Sigmoid colon (tissue), 7 donors: ENCODE results near the gene ARHGEF10L. TPM values are rescaled to one million over a fixed set of nuclear protein-coding genes. Genes with fewer than 3 reads are reported as not detected.
A peak's percentile ranks its signal among the peaks of the same experiment; 100 is the strongest.

Experiments used
- DNase-seq: peaks from one replicate; pipeline ENCODE4 v3.0.0-alpha.2; 2019
- H3K27ac ChIP-seq, 4 donors: fragments of 200-600 bp; sonication (generic); one replicate each; pipeline ENCODE4 v1.5.1; 2016 to 2019; ENCODE audit warnings: mild to moderate bottlenecking in 1 of 4
- H3K27me3 ChIP-seq, 3 donors: fragments of 200-600 bp; sonication (generic); one replicate each; pipeline ENCODE4 v1.5.1; 2019; ENCODE audit warnings: mild to moderate bottlenecking in 1 of 3
- H3K36me3 ChIP-seq, 4 donors: fragments of 200-600 bp; sonication (generic); one replicate each; pipeline ENCODE4 v1.5.1; 2016 to 2019
- H3K4me1 ChIP-seq, 4 donors: fragments of 200-600 bp; sonication (generic); one replicate each; pipeline ENCODE4 v1.5.1; 2017 to 2019
- H3K4me3 ChIP-seq, 4 donors: fragments of 200-600 bp; sonication (generic); one replicate each; pipeline ENCODE4 v1.5.1; 2017 to 2019; ENCODE audit warnings: mild to moderate bottlenecking in 2 of 4, moderate library complexity in 1 of 4
- H3K9me3 ChIP-seq, 4 donors: fragments of 200-600 bp in 3 of 4; sonication (generic) in 3 of 4; one replicate each; pipeline versions ENCODE4 v1.5.1 to v1.6.1; 2013 to 2019
- CTCF ChIP-seq, 4 experiments: fragments of 450-650 bp in 3 of 4; fragments of 200-600 bp in 1 of 4; IDR thresholded peaks; one replicate each; pipeline ENCODE4 v1.5.1; 2016 to 2019; ENCODE audit warnings: antibody characterized with exemption in 4 of 4, mild to moderate bottlenecking in 3 of 4, moderate library complexity in 2 of 4
- EP300 ChIP-seq, 4 donors: sonication (generic); formaldehyde crosslinking; IDR thresholded peaks; one replicate each; pipeline ENCODE4 v1.6.1; 2017; ENCODE audit warnings: antibody characterized with exemption in 4 of 4
- POLR2A ChIP-seq, 2 donors: fragments of 450-650 bp; IDR thresholded peaks; one replicate each; pipeline ENCODE4 v1.6.1; 2016; ENCODE audit warnings: antibody characterized with exemption in 2 of 2, mild to moderate bottlenecking in 2 of 2, moderate library complexity in 2 of 2
- POLR2AphosphoS5 ChIP-seq, 4 donors: sonication (generic); formaldehyde crosslinking; IDR thresholded peaks; one replicate each; pipeline ENCODE4 v1.6.1; 2017; ENCODE audit warnings: antibody characterized with exemption in 4 of 4
- WGBS, 2 donors: extraction: QIAGEN DNeasy Blood & Tissue Kit; methylation state at CpG; one replicate each; pipeline ENCODE4 v1.1.7; 2013; 5-methylcytosine and 5-hydroxymethylcytosine counted together
- intact Hi-C: fragments of 100-400 bp; cut with DNase I; formaldehyde crosslinking; loops from one replicate; pipeline ENCODE4 v1.15.1; 2023
- polyA plus RNA-seq, 3 donors: library from polyadenylated mRNA; stranded (reverse); fragments of 200-250 nt; gene quantifications; one replicate each; pipeline ENCODE4 v1.2.3, GENCODE V29; 2013
- total RNA-seq, 4 donors: library from RNA; depleted of rRNA; stranded (reverse); fragments of >200 nt; gene quantifications; one replicate each; pipeline ENCODE4 v1.1.0, GENCODE V29; 2016
- donor health status: healthy with polysubstance abuse.
- donor health status: Bipolar disorder and iron deficiency.
- donor health status: healthy.

Gene ARHGEF10L
- total and polyA plus RNA-seq, 7 donors, result 25.0 to 76.2 (median 33.0) TPM

GRCh38 chr1:17635276-17635675, 95.8 kb downstream of the ARHGEF10L start:
- intact Hi-C loops, result no loop called here
- Histone ChIP-seq H3K4me3 (no peak overlapping the region), H3K4me1 (peaks cover 0 to 6% (median 0%) of the 10 kb centered on the region in 4 donors), H3K27me3 (no peaks in the 10 kb centered on the region), H3K36me3 (peaks cover 37 to 98% (median 82%) of the 10 kb centered on the region in 4 donors), H3K9me3 (no peaks in the 10 kb centered on the region), H3K27ac (peak overlapping the region in 3 of 4 donors; percentile 11 to 53 (median 38))
- WGBS, 2 donors, result 80 to 84% methylated on average over 5 of the region's 5 CpGs
- no peak for DNase-seq
- TF ChIP-seq POLR2A (IDR thresholded peaks at IDR 0.05) (no peak), CTCF (IDR thresholded peaks at IDR 0.05) (no peak), EP300 (IDR thresholded peaks at IDR 0.05) (no peak), POLR2AphosphoS5 (IDR thresholded peaks at IDR 0.05) (no peak)

GRCh38 chr1:17635811-17636210, 96.3 kb downstream of the ARHGEF10L start:
- H3K27me3 ChIP-seq, result no peaks in the 10 kb centered on the region
- no peak overlapping the region for H3K4me3 ChIP-seq
- H3K4me1 ChIP-seq, result peaks cover 0 to 6% (median 0%) of the 10 kb centered on the region in 4 donors
- peak in 1 of 4 donors; percentile 25 for TF ChIP-seq POLR2AphosphoS5 (IDR thresholded peaks at IDR 0.05)
- TF ChIP-seq CTCF (IDR thresholded peaks at IDR 0.05), result no peak
- no peak for TF ChIP-seq EP300 (IDR thresholded peaks at IDR 0.05)
- no peak for TF ChIP-seq POLR2A (IDR thresholded peaks at IDR 0.05)
- peak; percentile 80 for DNase-seq
- 72 to 79% methylated on average over 9 of the region's 9 CpGs for whole genome bisulfite sequencing, 2 donors
- peaks cover 37 to 98% (median 85%) of the 10 kb centered on the region in 4 donors for H3K36me3 ChIP-seq
- peak overlapping the region in 1 of 4 donors; percentile 53 for H3K27ac ChIP-seq
- no peaks in the 10 kb centered on the region for H3K9me3 ChIP-seq
- intact Hi-C loops, result no loop called here

GRCh38 chr1:17636612-17637011, 97.1 kb downstream of the ARHGEF10L start:
- TF ChIP-seq EP300 (IDR thresholded peaks at IDR 0.05) (no peak), POLR2AphosphoS5 (IDR thresholded peaks at IDR 0.05) (no peak), POLR2A (IDR thresholded peaks at IDR 0.05) (no peak), CTCF (IDR thresholded peaks at IDR 0.05) (no peak)
- 85 to 91% methylated on average over 3 of the region's 3 CpGs for WGBS, 2 donors
- Histone ChIP-seq H3K4me1 (peaks cover 0 to 6% (median 0%) of the 10 kb centered on the region in 4 donors), H3K4me3 (no peak overlapping the region), H3K27me3 (no peaks in the 10 kb centered on the region), H3K9me3 (no peaks in the 10 kb centered on the region), H3K27ac (no peak overlapping the region), H3K36me3 (peaks cover 37 to 100% (median 89%) of the 10 kb centered on the region in 4 donors)
- no peak for DNase-seq
- intact Hi-C loops, result no loop called here

- Histone ChIP-seq H3K27ac (no peak overlapping the region), H3K36me3 (peaks cover 37 to 100% (median 87%) of the 10 kb centered on the region in 4 donors), H3K27me3 (no peaks in the 10 kb centered on the region), H3K4me3 (no peak overlapping the region), H3K4me1 (peaks cover 0 to 6% (median 0%) of the 10 kb centered on the region in 4 donors), H3K9me3 (no peaks in the 10 kb centered on the region)
- 94 to 96% methylated on average over 4 of the region's 4 CpGs for WGBS, 2 donors
- DNase-seq, result no peak
- intact Hi-C loops, result no loop called here
- TF ChIP-seq CTCF (IDR thresholded peaks at IDR 0.05), result no peak
- TF ChIP-seq POLR2AphosphoS5 (IDR thresholded peaks at IDR 0.05), result no peak
- TF ChIP-seq EP300 (IDR thresholded peaks at IDR 0.05), result no peak
Observed at GRCh38 chr1:17637055-17637454, 97.6 kb downstream of the ARHGEF10L start.
